CD4-positive, alpha-beta T cell treated with Interleukin-10 for 1 hour (primary cell): ENCODE results near the gene EFCAB9.

Experiments
- DNase-seq: peaks from one replicate; pipeline ENCODE4 v3.0.0-alpha.2; 2020

The EFCAB9 gene

DNA sequence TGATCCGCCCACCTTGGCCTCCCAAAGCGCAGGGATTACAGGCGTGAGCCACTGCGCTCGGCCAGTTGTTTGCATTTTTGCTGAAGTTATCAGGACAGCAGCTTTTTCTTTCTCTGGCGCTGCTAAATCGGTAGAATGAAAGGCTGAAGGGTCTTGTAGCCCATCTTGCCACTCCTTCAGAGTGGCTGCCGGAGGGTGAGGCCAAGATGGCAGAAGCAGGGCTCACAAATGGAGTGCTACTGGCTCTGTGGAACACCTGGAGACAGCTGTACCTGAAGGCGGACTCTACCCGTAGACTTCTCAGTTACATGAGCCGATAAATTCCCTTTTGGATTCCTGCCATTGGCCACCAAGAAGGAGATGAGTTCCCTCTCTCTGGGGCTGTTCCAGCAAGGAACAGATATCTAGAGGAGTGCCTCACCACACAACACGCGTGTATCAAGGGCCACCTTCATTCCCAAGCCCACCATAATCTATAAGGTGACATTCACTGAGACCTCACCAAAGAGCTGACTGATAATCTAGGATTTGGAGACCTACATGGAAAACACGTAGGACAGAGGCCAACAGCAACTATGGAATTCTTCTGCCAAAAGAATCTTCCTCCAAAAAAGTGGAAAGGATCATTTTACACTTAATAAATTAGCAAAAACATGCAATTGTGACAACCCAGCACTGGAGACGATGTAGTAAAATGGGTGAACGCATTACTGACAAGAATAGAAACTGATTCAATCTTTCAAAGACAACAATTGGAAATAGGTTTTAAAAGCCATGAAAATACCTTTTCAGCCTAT lies 27.7 kb upstream of the EFCAB9 start:
- DNase-seq = no peak

GRCh38 chr5:172167895-172168294 lies 26.1 kb upstream of the EFCAB9 start:
- DNase-seq = no peak

DNA sequence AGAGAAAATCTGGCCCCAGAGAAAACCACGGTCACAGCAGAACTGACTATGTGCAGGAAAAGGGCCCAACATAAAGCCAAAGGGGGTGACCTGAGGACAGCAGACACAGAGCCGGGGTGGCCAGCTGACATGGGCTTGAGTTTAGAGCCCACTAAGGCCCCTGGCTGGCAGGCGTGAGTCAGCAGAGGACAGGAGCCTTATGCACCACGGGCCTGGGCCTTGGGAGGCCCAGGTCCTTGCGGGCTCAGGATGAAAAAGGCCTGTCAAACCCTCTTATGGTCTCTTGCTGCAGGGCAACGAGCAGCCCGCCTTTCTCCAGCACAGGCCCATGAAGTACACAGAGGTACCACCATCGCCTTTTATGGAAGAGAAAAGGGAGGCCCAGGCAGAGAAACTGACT lies 25.7 kb upstream of the EFCAB9 start:
- DNase-seq = no peak

GRCh38 chr5:172169216-172169615 lies 24.8 kb upstream of the EFCAB9 start:
- DNase-seq = no peak

GRCh38 chr5:172170251-172170701 lies 23.7 kb upstream of the EFCAB9 start:
- no peak for DNase-seq

DNA sequence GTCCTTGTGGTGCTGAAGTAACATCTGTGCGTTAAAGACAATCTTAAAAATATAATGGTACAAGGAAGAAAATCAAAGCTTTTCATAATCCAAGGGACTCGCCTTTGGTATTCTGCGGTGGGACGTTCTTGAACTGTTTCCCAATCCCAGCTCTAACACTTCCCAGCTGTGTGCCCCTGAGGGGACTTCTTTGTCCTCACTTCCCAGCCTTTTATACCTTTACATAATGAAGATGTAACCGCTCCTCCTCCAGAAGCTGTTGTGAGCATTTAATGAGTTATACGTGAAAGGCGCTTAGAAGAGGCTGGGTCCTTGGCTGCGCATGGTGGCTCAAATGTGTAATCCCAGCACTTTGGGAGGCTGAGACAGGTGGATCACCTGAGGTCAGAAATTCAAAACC lies 22.9 kb upstream of the EFCAB9 start:
- no peak for DNase-seq

DNA sequence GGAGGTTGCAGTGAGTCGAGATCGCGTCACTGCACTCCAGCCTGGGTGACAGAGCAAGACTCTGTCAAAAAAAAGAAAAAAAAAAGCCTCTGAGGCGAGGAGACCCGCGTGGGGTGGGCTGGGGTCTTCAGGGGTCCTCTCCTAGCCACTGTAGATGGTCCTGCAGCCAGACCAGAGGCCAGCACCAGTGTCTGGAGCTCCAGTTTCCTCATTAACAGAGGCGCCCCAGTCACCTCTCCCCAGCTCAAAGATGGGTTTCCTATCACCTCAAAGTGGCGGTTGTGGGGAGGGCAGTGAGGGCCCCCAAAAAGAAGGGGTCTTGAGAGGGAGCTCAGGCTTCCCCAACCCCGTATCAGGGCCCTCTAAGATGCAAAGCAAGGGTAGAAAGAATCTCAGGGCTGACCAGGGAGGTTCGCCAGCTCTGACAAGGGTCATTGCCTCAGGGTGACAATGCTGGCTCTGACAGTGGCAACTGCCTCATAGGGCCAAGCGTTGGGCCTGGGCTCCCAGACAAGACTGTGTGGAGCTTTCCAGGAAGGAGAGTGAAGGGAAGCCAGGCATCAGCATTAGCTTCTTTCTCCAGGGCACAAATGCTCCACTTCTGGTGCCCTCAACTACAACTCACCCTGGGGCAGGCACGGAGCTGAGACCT lies 20.9 kb upstream of the EFCAB9 start:
- no peak for DNase-seq

- peak; percentile 68 for DNase-seq
Measured at GRCh38 chr5:172173564-172174153, 20.3 kb upstream of the EFCAB9 start.

DNA sequence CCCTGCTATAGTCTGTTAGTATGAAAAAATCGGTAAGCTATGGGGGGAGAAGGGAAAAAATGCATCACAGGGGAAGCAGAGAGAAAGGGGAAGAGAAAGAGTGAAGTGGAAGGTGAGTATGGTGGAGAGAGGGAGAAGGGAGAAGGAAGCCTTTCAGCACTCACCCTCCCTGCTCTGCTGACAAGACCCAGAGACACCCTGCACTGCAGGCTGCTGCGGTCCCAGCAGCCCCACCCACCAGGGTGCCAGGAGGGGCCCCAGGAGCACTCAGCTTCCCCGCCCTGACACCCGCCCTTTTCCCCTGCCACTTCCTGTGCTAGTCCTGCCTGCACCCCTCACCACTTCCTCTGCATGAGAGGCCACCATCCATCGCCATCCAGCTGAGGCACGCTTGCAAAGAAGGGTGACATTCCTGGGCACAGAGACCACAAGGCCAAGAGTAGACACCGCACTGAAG lies 18.7 kb upstream of the EFCAB9 start:
- peak; percentile 90 for DNase-seq

DNA sequence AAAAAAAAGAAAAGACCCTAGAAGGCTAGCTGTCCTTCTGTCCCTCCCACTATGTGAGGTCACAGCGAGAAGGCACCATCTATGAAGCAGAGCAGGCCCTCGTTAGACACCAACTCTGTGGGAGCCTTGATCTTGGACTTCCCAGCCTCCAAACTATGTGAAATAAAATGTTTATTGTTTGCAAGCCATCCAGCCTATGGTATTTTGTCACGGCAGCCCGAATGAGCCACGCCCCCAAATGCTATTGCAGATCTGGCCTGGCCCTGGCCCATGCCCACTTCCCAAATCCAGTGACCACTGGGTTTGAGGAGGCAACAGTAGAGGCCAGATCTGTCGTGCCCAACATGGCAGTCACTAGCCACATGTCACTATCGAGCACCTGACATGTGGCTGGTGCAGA lies 16.8 kb upstream of the EFCAB9 start:
- DNase-seq = no peak

GRCh38 chr5:172178301-172178987 lies 15.5 kb upstream of the EFCAB9 start:
- DNase-seq = peak; percentile 49

GRCh38 chr5:172178991-172179989 lies 14.7 kb upstream of the EFCAB9 start:
- DNase-seq = peak; percentile 77

GRCh38 chr5:172180936-172181335 lies 13.0 kb upstream of the EFCAB9 start:
- DNase-seq = peak; percentile 48

GRCh38 chr5:172182291-172182690 lies 11.7 kb upstream of the EFCAB9 start:
- DNase-seq = no peak

DNA sequence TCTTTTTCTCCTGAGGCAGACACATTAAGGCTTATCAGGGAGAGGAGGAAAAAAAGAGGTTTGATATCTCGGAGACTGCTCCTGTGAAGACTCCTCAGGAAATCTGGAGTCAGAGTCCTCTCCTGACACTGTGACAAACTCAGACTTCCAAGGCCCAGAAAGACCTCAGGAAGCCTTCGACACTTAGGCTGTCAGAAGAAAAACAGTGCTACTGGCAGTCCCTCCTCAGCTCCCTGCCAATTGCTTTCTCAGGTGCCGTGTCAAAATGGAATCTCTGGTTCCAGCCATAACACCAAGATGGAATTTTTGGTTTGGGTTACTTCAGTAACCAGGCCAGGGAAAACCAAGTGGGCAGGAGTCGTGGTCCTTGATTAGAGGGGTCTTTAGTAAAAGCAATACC lies 10.1 kb upstream of the EFCAB9 start:
- DNase-seq = no peak

- DNase-seq = peak; percentile 52
Measured at GRCh38 chr5:172185096-172185461, 8.9 kb upstream of the EFCAB9 start.

DNA sequence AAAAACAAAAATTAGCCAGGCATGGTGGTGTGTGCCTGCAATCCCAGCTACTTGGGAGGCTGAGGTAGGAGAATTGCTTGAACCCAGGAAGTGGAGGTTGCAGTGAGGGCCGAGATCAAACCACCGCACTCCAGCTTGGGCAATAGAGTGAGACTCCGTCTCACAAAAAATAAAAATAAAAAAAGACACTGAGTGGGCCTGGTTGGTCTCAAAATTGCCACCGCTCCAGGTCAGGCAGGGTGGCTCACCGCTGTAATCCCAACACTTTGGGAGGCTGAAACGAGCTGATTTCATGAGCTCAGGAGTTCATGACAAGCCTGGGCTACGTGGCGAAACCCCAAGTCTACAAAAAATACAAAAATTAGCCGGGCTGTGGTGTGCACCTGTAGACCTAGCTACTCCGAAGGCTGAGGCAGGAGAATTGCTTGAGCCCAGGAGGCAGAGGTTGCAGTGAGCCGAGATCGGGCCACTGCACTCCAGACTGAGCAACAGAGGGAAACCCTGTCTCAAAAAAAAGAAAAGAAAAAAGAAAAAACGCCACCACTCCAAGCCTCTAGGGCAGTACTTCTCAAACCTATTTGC lies 7.8 kb upstream of the EFCAB9 start:
- no peak for DNase-seq

- DNase-seq = peak; percentile 73
Measured at GRCh38 chr5:172187118-172188032, 6.6 kb upstream of the EFCAB9 start.

GRCh38 chr5:172188033-172188892 lies 5.7 kb upstream of the EFCAB9 start, which contains the start of gene STK10:
Gene STK10 (minus strand): TSS chr5:172188224. CDS start chr5:172188042, 182 bp downstream.
- DNase-seq = peak; percentile 91
